ENCODE measurements around the gene MTHFSD.

Gene MTHFSD

DNA sequence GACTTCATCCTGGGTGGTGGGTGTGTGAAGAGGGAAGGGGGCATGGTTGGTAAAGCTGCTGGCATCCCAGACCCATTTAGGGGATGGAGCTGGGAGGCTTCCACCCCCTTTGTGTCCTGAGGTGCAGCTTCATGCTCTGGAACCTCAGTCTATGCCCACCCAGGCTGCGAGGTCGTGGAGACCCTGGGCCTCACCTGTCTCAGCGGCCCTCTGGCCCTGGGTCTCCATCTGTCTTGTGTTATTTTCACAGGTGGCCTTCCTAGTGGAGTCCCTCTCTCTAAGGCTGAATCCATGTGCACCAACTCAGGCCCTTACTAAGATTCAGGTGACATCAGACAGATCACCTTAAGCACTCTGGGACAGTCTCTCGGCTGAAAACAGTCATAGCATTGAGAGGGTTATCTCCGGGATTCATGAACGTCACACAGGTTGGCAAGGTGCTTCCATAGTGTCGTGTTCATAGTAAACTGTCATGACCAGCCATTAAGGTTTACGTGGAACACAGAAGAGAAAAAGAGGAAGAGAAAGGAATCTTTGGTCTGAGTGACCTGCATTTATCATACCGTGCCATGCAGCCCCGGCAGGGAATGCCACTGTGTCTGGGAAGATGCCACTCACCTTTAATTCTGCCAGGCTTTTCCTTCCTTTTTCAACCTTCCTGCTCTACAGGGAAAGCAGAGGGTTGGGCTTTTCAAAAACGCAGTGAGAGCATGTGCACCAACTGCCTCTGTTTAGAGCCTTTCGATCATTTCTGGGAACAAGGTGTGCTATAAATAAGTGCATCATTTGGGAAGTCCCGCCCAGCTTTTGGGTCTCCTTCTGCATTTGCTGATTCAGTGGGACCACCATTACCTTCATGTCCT lies 18.8 kb upstream of the MTHFSD start:
- Histone ChIP-seq H3K9me3 (no peaks in the 10 kb centered on the region), H3K4me3 (ENCODE audit: low read depth in 1 of 2, low read length in 1 of 2) (no peak overlapping the region), H3K27ac (no peak overlapping the region), H3K36me3 (no peaks in the 10 kb centered on the region), H3K4me1 (ENCODE audit: control insufficient read depth in 1 of 2, insufficient read depth in 1 of 2, low read depth in 1 of 2, low read length in 1 of 2) (peaks cover 10 to 12% of the 10 kb centered on the region in 2 experiments), H3K27me3 (peaks cover 100% of the 10 kb centered on the region)
- TF ChIP-seq, protein P1, sequence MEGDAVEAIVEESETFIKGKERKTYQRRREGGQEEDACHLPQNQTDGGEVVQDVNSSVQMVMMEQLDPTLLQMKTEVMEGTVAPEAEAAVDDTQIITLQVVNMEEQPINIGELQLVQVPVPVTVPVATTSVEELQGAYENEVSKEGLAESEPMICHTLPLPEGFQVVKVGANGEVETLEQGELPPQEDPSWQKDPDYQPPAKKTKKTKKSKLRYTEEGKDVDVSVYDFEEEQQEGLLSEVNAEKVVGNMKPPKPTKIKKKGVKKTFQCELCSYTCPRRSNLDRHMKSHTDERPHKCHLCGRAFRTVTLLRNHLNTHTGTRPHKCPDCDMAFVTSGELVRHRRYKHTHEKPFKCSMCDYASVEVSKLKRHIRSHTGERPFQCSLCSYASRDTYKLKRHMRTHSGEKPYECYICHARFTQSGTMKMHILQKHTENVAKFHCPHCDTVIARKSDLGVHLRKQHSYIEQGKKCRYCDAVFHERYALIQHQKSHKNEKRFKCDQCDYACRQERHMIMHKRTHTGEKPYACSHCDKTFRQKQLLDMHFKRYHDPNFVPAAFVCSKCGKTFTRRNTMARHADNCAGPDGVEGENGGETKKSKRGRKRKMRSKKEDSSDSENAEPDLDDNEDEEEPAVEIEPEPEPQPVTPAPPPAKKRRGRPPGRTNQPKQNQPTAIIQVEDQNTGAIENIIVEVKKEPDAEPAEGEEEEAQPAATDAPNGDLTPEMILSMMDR (IDR thresholded peaks at IDR 0.05) = no peak

DNA sequence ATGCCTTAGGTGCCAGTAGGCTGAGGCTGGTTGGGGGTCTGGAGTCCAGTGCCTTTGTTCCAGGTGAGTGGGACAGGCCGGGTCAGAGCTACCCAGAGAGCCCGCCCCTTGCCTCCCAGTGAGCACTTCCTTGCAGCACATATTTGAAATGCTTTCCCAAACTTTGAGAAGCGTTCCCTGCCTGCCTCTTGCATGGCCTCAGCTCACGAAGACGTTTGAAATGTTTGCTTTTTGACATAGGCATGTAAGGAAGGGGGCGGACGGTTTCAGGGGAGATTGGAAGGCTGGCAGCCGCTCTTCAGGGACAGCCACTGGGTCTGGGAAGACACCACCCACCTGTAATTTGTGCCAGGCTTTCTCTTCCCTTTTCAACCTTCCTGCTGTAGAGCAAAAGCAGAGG lies 18.2 kb upstream of the MTHFSD start:
- peaks cover 100% of the 10 kb centered on the region for H3K27me3 ChIP-seq
- H3K36me3 ChIP-seq = no peaks in the 10 kb centered on the region
- peaks cover 10 to 12% of the 10 kb centered on the region in 2 experiments for H3K4me1 ChIP-seq (ENCODE audit: control insufficient read depth in 1 of 2, insufficient read depth in 1 of 2, low read depth in 1 of 2, low read length in 1 of 2)
- TF ChIP-seq, protein P1 (IDR thresholded peaks at IDR 0.05) = no peak
- no peaks in the 10 kb centered on the region for H3K9me3 ChIP-seq
- H3K27ac ChIP-seq = no peak overlapping the region
- H3K4me3 ChIP-seq (ENCODE audit: low read depth in 1 of 2, low read length in 1 of 2) = no peak overlapping the region

DNA sequence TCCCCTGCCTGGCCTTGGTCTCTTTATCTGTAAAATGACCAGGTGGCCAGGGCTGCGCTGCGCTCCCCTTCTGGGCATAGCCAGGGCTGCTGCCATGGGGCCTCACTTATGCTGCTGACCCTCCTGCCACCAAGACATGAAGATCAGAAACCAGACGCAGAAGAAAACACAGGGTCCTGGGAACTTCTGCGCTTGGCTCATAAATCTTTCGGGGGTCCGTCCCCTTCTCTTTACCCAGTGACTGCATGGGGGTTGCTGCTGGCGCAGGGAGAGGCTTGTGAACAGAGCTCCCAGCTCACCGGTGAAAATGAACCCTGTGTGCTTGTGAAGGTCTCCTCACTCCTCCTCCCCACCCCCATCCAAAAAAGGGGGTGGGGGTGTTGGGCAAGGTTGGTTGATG lies 17.6 kb upstream of the MTHFSD start:
- Histone ChIP-seq H3K4me3 (ENCODE audit: low read depth in 1 of 2, low read length in 1 of 2) (no peak overlapping the region), H3K36me3 (no peaks in the 10 kb centered on the region), H3K27ac (no peak overlapping the region), H3K27me3 (peaks cover 100% of the 10 kb centered on the region), H3K4me1 (ENCODE audit: control insufficient read depth in 1 of 2, insufficient read depth in 1 of 2, low read depth in 1 of 2, low read length in 1 of 2) (peaks cover 12 to 13% of the 10 kb centered on the region in 2 experiments), H3K9me3 (no peaks in the 10 kb centered on the region)
- TF ChIP-seq, protein P1 (IDR thresholded peaks at IDR 0.05) = no peak

DNA sequence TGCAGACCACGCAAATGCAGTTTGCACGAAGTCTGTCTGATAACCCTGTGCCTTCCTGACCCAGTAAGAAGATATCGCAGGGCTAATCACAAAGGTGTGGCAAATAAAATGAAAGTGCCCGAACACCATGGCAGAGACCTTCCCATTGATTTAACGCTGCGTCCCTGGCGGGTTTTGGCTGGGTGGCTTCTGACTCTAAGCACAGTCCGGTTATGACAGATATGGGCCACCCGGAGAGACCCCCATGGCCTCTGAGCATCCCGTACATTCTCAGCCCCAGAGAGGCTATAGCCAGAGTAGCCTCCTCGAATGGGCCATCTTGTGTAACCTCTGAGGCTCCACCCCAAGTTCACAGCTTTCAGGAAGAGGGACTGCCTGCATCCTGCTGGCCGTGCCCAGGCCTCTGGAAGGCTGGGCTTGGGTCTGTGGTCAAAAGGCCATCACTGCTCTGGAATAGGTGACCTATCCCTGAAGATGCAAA lies 17.0 kb upstream of the MTHFSD start:
- Histone ChIP-seq H3K9me3 (no peaks in the 10 kb centered on the region), H3K27me3 (peaks cover 100% of the 10 kb centered on the region), H3K27ac (no peak overlapping the region), H3K4me3 (ENCODE audit: low read depth in 1 of 2, low read length in 1 of 2) (no peak overlapping the region), H3K4me1 (ENCODE audit: control insufficient read depth in 1 of 2, insufficient read depth in 1 of 2, low read depth in 1 of 2, low read length in 1 of 2) (peaks cover 17 to 18% of the 10 kb centered on the region in 2 experiments), H3K36me3 (no peaks in the 10 kb centered on the region)
- TF ChIP-seq, protein P1 (IDR thresholded peaks at IDR 0.05) = no peak

DNA sequence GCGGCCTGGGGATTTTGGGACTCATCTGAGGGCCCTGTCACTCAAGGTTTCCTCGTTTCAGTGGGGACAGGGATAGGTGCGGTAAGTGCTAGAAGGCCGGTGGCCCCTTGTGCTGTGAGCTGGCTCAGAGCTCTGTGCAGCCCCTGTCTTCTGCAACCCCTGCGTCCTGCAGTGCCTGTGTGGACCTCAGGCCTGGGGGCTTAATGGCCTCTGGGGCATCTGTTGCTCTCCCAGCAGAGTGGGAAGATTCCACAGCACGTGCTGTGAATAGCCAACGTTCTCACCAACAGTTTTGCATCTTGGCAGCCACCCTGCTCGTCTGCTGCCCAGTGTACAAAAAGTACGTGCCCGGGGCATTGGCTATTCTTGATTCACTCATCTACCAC lies 16.5 kb upstream of the MTHFSD start:
- TF ChIP-seq, protein P1 (IDR thresholded peaks at IDR 0.05) = no peak
- H3K4me1 ChIP-seq (ENCODE audit: control insufficient read depth in 1 of 2, insufficient read depth in 1 of 2, low read depth in 1 of 2, low read length in 1 of 2) = peaks cover 18 to 20% of the 10 kb centered on the region in 2 experiments
- H3K27me3 ChIP-seq = peaks cover 100% of the 10 kb centered on the region
- H3K36me3 ChIP-seq = no peaks in the 10 kb centered on the region
- H3K9me3 ChIP-seq = no peaks in the 10 kb centered on the region
- no peak overlapping the region for H3K4me3 ChIP-seq (ENCODE audit: low read depth in 1 of 2, low read length in 1 of 2)
- H3K27ac ChIP-seq = no peak overlapping the region

Data from neutrophil (primary cell).